CD4-positive, alpha-beta T cell (primary cell): ENCODE measurements around the gene TKFC. TPM values are rescaled to one million over a fixed set of nuclear protein-coding genes. Genes with fewer than 3 reads are reported as not detected.

Experiments used
- ATAC-seq: fragments of 200-7000 bp; cut with Tn5 transposase; one replicate; pipeline ENCODE4 v1.10.0; 2022; ENCODE audit warnings: mild to moderate bottlenecking; ENCODE audit not compliant: poor library complexity
- CTCF ChIA-PET: fragments of 350-600 bp; sonication (Branson Sonifier 250); formaldehyde crosslinking; loops from one replicate; lab custom pipeline; 2021; ENCODE audit warnings: antibody characterized with exemption, inconsistent platforms; lab: Charles Lee
- POLR2A ChIA-PET: fragments of 350-600 bp; sonication (Branson Sonifier 250); formaldehyde crosslinking; loops from one replicate; lab custom pipeline; 2021; ENCODE audit warnings: antibody characterized with exemption, inconsistent platforms; lab: Charles Lee
- DNase-seq, 14 experiments: peaks; one replicate each; pipeline ENCODE4 v3.0.0-alpha.2; 2013 to 2020; ENCODE audit warnings: mixed read lengths in 2 of 14
- H3K27ac ChIP-seq, 2 donors: one replicate each; pipeline versions ENCODE4 v1.5.1 to v1.7.0; 2013; ENCODE audit warnings: low read length in 2 of 2, low read depth in 1 of 2, mild to moderate bottlenecking in 1 of 2
- H3K27me3 ChIP-seq, 2 experiments: 1 replicate in 1 of 2; 2 replicates in 1 of 2; pipeline versions ENCODE4 v1.6.1 to v1.7.0; 2013; ENCODE audit warnings: low read length in 2 of 2, control low read depth in 1 of 2, mild to moderate bottlenecking in 1 of 2, moderate library complexity in 1 of 2; ENCODE audit not compliant: insufficient read depth in 2 of 2, control insufficient read depth in 1 of 2
- H3K36me3 ChIP-seq: one replicate; pipeline ENCODE4 v1.6.1; 2013; ENCODE audit warnings: low read length, control low read depth; ENCODE audit not compliant: insufficient read depth
- H3K4me1 ChIP-seq: one replicate; pipeline ENCODE4 v1.6.1; 2013; ENCODE audit warnings: low read length, control low read depth; ENCODE audit not compliant: insufficient read depth
- H3K4me3 ChIP-seq: one replicate; pipeline ENCODE4 v1.5.1; 2013; ENCODE audit warnings: mild to moderate bottlenecking, low read length, moderate library complexity
- H3K9me3 ChIP-seq, 2 experiments: 1 replicate in 1 of 2; 2 replicates in 1 of 2; pipeline versions ENCODE4 v1.6.1 to v1.7.0; 2013; ENCODE audit warnings: low read length in 2 of 2, mild to moderate bottlenecking in 2 of 2, control low read depth in 1 of 2, moderate library complexity in 1 of 2; ENCODE audit not compliant: control insufficient read depth in 1 of 2, insufficient read depth in 1 of 2
- H3K27ac Mint-ChIP-seq: one replicate; pipeline ENCODE4 v1.8.0; 2020; ENCODE audit warnings: mixed read lengths
- H3K27me3 Mint-ChIP-seq: one replicate; pipeline ENCODE4 v1.8.0; 2021; ENCODE audit warnings: mixed read lengths
- H3K36me3 Mint-ChIP-seq: one replicate; pipeline ENCODE4 v1.8.0; 2021; ENCODE audit warnings: low read depth, mixed read lengths
- H3K4me1 Mint-ChIP-seq: one replicate; pipeline ENCODE4 v1.8.0; 2021; ENCODE audit warnings: low read depth, mixed read lengths
- H3K4me3 Mint-ChIP-seq: one replicate; pipeline ENCODE4 v1.8.0; 2020; ENCODE audit warnings: mild to moderate bottlenecking, mixed read lengths
- H3K9me3 Mint-ChIP-seq: one replicate; pipeline ENCODE4 v1.8.0; 2020; ENCODE audit warnings: mixed read lengths
- CTCF ChIP-seq: fragments of 200-600 bp; IDR thresholded peaks from one replicate; pipeline ENCODE4 v1.8.0; 2022; ENCODE audit warnings: antibody characterized with exemption, mild to moderate bottlenecking
- intact Hi-C, 2 experiments: fragments of 100-400 bp; cut with DNase I in 1 of 2; cut with micrococcal nuclease in 1 of 2; formaldehyde crosslinking; loops; one replicate each; pipeline versions ENCODE4 v1.15.1 to v1.9.0; 2023 to 2025; cut with DNase I, micrococcal nuclease
- total RNA-seq, 174 experiments: library from RNA in 2 of 174; stranded (reverse) in 2 of 174; gene quantifications; one replicate each; pipeline ENCODE4 v1.2.3 and lab custom pipeline; 2021 to 2026

The TKFC gene
- total RNA-seq, 2 experiments from 2014 or later, result 21.8 to 26.3 TPM

DNA sequence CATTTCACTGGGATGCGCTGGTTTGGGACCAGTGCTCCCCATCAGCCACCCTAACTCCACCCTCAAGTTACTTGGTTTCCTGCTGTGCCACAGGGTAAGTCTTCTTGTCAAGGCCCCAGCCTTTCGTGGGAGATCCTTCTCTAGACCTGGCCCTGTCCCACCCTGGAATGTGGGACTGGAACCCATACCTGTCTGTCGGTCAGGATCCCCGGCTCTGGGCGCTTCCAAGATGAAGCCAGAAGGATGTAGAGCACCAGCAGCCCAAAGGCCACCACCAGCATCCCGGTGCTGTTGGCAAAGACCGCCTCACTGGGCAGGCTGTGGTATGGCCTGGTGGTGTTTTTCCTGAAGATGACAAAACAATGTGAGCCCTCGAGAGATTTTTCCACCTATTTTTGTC lies 17.8 kb downstream of the TKFC start:
- DNase-seq (no peak), ATAC-seq (no peak)
- Histone ChIP-seq H3K9me3 (no peaks in the 10 kb centered on the region), H3K4me3 (no peak overlapping the region), H3K27ac (no peak overlapping the region), H3K36me3 (peaks cover 61% of the 10 kb centered on the region), H3K27me3 (no peaks in the 10 kb centered on the region), H3K4me1 (no peaks in the 10 kb centered on the region)
- H3K4me3 Mint-ChIP-seq, result no peak overlapping the region
- TF ChIP-seq CTCF, result no peak
- H3K27ac Mint-ChIP-seq, result no peak overlapping the region
- POLR2A ChIA-PET, result no interaction called here
- no peaks in the 10 kb centered on the region for H3K4me1 Mint-ChIP-seq
- peaks cover 57% of the 10 kb centered on the region for H3K36me3 Mint-ChIP-seq
- intact Hi-C loops, result no loop called here
- no peaks in the 10 kb centered on the region for H3K9me3 Mint-ChIP-seq
- H3K27me3 Mint-ChIP-seq, result no peaks in the 10 kb centered on the region
- CTCF ChIA-PET, result no interaction called here

DNA sequence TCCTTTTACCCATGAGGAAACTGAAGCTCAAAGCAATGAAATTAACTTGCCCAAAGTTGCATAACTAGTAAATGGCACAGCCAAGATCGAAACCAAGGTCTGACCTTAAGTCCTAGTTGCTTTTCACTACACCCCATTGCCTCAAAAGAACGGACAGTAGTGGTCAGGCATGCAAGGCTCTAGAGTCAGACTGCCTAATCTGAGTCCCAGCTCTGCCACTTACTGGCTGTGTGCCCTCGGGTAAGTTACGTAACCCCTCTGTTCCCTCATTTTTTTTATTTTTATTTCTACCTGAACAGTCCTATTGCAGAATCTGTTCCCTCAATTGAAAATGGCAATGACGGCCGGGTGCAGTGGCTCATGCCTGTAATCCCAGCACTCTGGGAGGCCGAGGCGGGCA lies 19.0 kb downstream of the TKFC start:
- no peak for TF ChIP-seq CTCF
- intact Hi-C loops, result no loop called here
- H3K36me3 ChIP-seq, result peaks cover 58% of the 10 kb centered on the region
- no peaks in the 10 kb centered on the region for H3K9me3 Mint-ChIP-seq
- ChIA-PET POLR2A (interaction anchor here (1.0 kb wide), 1 partner anchor 19 kb away, joined by 3 read pairs; the partner anchor contains the start of genes DDB1 and TKFC), CTCF (no interaction called here)
- no peak overlapping the region for H3K4me3 ChIP-seq
- no peaks in the 10 kb centered on the region for H3K27me3 Mint-ChIP-seq
- H3K27ac Mint-ChIP-seq, result no peak overlapping the region
- peaks cover 6% of the 10 kb centered on the region for H3K4me1 ChIP-seq
- no peak overlapping the region for H3K27ac ChIP-seq
- H3K27me3 ChIP-seq, result no peaks in the 10 kb centered on the region
- peaks cover 6% of the 10 kb centered on the region for H3K4me1 Mint-ChIP-seq
- ATAC-seq (no peak), DNase-seq (no peak)
- peaks cover 59% of the 10 kb centered on the region for H3K36me3 Mint-ChIP-seq
- no peaks in the 10 kb centered on the region for H3K9me3 ChIP-seq
- H3K4me3 Mint-ChIP-seq, result no peak overlapping the region

DNA sequence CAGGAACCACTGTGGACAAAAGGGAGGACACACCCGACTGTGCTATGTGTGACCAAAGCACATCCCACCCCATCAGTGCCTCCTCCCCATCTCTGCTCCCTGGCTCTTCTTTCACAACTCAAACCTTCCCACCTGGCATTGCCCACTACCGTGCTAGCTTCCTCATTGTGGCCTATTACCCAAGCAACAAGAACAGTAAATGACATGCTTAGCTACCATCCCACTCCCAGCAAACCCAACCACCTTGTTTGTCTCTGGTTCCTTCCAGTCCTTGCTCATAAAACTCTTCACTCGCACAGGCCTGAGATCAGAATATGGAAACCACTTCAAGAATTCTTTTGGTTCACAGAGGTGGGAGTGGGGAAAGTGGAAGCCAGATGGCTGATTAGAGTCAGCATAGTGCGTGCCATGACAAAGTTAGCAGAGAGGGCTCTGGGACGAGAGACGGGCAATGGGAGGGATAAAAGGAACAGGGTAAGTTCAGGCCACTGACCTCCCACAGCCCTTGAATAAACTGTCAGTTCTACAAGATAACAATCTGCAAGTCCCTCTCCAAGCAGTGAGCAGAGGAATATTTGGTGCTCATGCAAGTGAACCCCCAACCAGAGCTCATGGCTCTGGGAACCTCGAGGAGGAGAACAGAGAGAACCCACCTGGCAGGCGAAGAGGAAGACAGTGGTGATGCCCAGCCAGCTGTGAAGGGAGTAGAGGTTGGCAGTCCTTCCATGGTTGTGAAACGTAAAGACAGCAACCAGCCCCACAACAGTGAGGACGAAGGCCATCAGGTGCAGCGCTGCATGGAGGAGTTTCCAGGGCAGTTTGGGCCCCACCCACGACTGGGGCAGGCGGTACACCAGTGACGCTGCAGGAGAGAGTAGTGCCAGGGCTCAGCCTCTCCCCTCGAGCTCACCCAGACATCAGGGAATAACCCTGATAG lies 20.4 kb downstream of the TKFC start:
- H3K27me3 ChIP-seq, result no peaks in the 10 kb centered on the region
- Mint-ChIP-seq H3K9me3 (no peaks in the 10 kb centered on the region), H3K27ac (no peak overlapping the region), H3K4me3 (no peak overlapping the region), H3K36me3 (peaks cover 53% of the 10 kb centered on the region), H3K4me1 (peaks cover 6% of the 10 kb centered on the region), H3K27me3 (no peaks in the 10 kb centered on the region)
- no peak overlapping the region for H3K27ac ChIP-seq
- H3K36me3 ChIP-seq, result peaks cover 49% of the 10 kb centered on the region
- ChIA-PET CTCF (interaction anchor here (1.1 kb wide), 1 partner anchor 17 kb away, joined by 3 read pairs; no protein-coding TSS in a partner anchor), POLR2A (no interaction called here)
- peaks cover 11% of the 10 kb centered on the region for H3K4me1 ChIP-seq
- intact Hi-C loops, result no loop called here
- no peaks in the 10 kb centered on the region for H3K9me3 ChIP-seq
- no peak for ATAC-seq
- H3K4me3 ChIP-seq, result no peak overlapping the region
- no peak for TF ChIP-seq CTCF
- no peak for DNase-seq
